Ovary (tissue), 9 donors: Measurements from ENCODE around the gene ANTXR1. TPM values are rescaled to one million over a fixed set of nuclear protein-coding genes. Genes with fewer than 3 reads are reported as not detected.

Experiments
- DNase-seq, 5 donors: peaks; one replicate each; pipeline ENCODE4 v3.0.0-alpha.2; 2019 to 2020
- H3K27ac ChIP-seq, 2 donors: fragments of 200-600 bp; one replicate each; pipeline versions ENCODE4 v1.5.1 to v1.8.0; 2019 to 2022
- H3K27me3 ChIP-seq: fragments of 200-600 bp; one replicate; pipeline ENCODE4 v1.8.0; 2022
- H3K36me3 ChIP-seq: fragments of 200-600 bp; sonication (generic); one replicate; pipeline ENCODE4 v1.5.1; 2019
- H3K4me1 ChIP-seq: one replicate; pipeline ENCODE4 v1.8.1; 2013; ENCODE audit warnings: mild to moderate bottlenecking, moderate library complexity; ENCODE audit not compliant: insufficient read depth
- H3K4me3 ChIP-seq: fragments of 200-600 bp; sonication (generic); one replicate; pipeline ENCODE4 v1.5.1; 2017
- H3K9me3 ChIP-seq, 2 donors: fragments of 200-600 bp in 1 of 2; sonication (generic) in 1 of 2; one replicate each; pipeline versions ENCODE4 v1.5.1 to v1.8.1; 2013 to 2019; ENCODE audit warnings: mild to moderate bottlenecking in 1 of 2, moderate library complexity in 1 of 2
- EP300 ChIP-seq: sonication (generic); formaldehyde crosslinking; IDR thresholded peaks from one replicate; pipeline ENCODE4 v1.6.1; 2017; ENCODE audit warnings: antibody characterized with exemption
- POLR2A ChIP-seq: fragments of 450-650 bp; IDR thresholded peaks from one replicate; pipeline ENCODE4 v1.6.1; 2017; ENCODE audit warnings: antibody characterized with exemption, mild to moderate bottlenecking, moderate library complexity
- WGBS, 3 donors: extraction: QIAGEN DNeasy Blood & Tissue Kit in 1 of 3; methylation state at CpG; one replicate each; pipeline versions ENCODE4 v1.1.5 to v1.1.7; 2013 to 2017; 5-methylcytosine and 5-hydroxymethylcytosine counted together
- intact Hi-C, 4 donors: fragments of 100-400 bp; cut with DNase I; formaldehyde crosslinking; loops; one replicate each; pipeline versions ENCODE4 v1.11.0 to v1.15.1; 2022 to 2023
- polyA plus RNA-seq, 2 donors: library from polyadenylated mRNA; stranded (reverse); fragments of 200-250 nt in 1 of 2; fragments of 350-450 nt in 1 of 2; fragmentation: Illumina TruSeq in 1 of 2; extraction: RNeasy Lipid Tissue Mini Kit (QIAGEN cat#74804) in 1 of 2; gene quantifications; one replicate each; pipeline ENCODE4 v1.2.3, GENCODE V29; 2013 to 2014
- total RNA-seq, 7 donors: library from RNA; depleted of rRNA in 2 of 7; stranded (reverse); fragments of >200 nt in 2 of 7; fragmentation: NEBNext Ultra II Directional in 3 of 7; extraction: Animal tissue kit (Norgen Biotek cat#: 25700) in 3 of 7; gene quantifications; one replicate each; pipeline versions ENCODE4 v1.1.0 to v1.2.4, GENCODE V29; 2016 to 2023
- TF ChIP-seq, protein P1 (sequence below), 3 donors: fragments of 450-650 bp in 2 of 3; fragments of 200-600 bp in 1 of 3; IDR thresholded peaks; one replicate each; pipeline versions ENCODE4 v1.5.1 to v1.8.0; 2016 to 2022; ENCODE audit warnings: antibody characterized with exemption in 3 of 3, mild to moderate bottlenecking in 1 of 3
- donor health status: DM: no; HTN: no; CAD: no; lungs with moderate emphysema.
- donor health status: DM: no; HTN: no; CAD: no.
- donor health status: Bipolar disorder and iron deficiency.
- donor health status: DM: yes; HTN: yes; CAD: no.
- donor health status: DM: no; HTN: no; CAD: no.
- donor health status: DM: yes; HTN: yes; CAD: no.

ANTXR1 gene
- total and polyA plus RNA-seq, 9 donors, result 73.0 to 276 (median 152) TPM

DNA sequence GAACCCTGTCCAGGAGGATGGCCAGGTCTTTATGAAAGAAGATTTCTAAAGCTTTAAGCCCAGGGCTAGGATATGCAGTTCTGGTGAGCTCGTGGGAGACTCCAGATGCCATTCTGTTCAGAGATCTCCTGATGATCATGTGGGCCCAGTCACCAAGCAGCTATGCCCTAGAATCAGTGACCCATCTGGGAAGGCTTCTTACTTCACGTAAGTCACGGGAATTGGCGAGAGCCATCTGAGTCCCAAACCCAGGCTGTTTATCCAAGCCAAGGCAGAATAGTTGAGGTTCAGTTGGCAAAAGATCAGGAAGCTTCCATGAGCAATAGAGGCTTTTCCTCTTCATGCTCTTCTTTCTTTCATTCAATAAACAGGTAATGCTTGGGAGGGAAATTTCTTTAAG lies 23.9 kb downstream of the ANTXR1 start:
- TF ChIP-seq, protein P1, sequence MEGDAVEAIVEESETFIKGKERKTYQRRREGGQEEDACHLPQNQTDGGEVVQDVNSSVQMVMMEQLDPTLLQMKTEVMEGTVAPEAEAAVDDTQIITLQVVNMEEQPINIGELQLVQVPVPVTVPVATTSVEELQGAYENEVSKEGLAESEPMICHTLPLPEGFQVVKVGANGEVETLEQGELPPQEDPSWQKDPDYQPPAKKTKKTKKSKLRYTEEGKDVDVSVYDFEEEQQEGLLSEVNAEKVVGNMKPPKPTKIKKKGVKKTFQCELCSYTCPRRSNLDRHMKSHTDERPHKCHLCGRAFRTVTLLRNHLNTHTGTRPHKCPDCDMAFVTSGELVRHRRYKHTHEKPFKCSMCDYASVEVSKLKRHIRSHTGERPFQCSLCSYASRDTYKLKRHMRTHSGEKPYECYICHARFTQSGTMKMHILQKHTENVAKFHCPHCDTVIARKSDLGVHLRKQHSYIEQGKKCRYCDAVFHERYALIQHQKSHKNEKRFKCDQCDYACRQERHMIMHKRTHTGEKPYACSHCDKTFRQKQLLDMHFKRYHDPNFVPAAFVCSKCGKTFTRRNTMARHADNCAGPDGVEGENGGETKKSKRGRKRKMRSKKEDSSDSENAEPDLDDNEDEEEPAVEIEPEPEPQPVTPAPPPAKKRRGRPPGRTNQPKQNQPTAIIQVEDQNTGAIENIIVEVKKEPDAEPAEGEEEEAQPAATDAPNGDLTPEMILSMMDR (IDR thresholded peaks at IDR 0.05), result no peak
- no peak for TF ChIP-seq POLR2A
- TF ChIP-seq EP300, result no peak
- H3K4me1 ChIP-seq, result peaks cover 23% of the 10 kb centered on the region
- intact Hi-C loops, result no loop called here

GRCh38 chr2:69041214-69041613 lies 28.2 kb downstream of the ANTXR1 start:
- Histone ChIP-seq H3K27ac (no peak overlapping the region), H3K9me3 (no peaks in the 10 kb centered on the region), H3K4me1 (peaks cover 10% of the 10 kb centered on the region), H3K36me3 (no peaks in the 10 kb centered on the region), H3K4me3 (no peak overlapping the region), H3K27me3 (no peaks in the 10 kb centered on the region)
- no peak for TF ChIP-seq POLR2A
- no peak for TF ChIP-seq EP300
- intact Hi-C loops, result no loop called here
- no peak for DNase-seq
- 80 to 96% (median 91%) methylated on average over 4 of the region's 4 CpGs for WGBS, 3 donors

More for the DNA sequence above, 23.9 kb downstream of the ANTXR1 start:
- no peak overlapping the region for H3K4me3 ChIP-seq
- no peaks in the 10 kb centered on the region for H3K36me3 ChIP-seq
- no peaks in the 10 kb centered on the region for H3K9me3 ChIP-seq
- no peaks in the 10 kb centered on the region for H3K27me3 ChIP-seq
- H3K27ac ChIP-seq, result no peak overlapping the region
- WGBS, 3 donors, result 94 to 100% (median 95%) methylated on average over 4 of the region's 4 CpGs
- DNase-seq, result no peak

GRCh38 chr2:69043736-69044400 lies 30.9 kb downstream of the ANTXR1 start:
- DNase-seq, result no peak
- intact Hi-C loops, result no loop called here
- Histone ChIP-seq H3K4me1 (peaks cover 4% of the 10 kb centered on the region), H3K36me3 (no peaks in the 10 kb centered on the region), H3K9me3 (no peaks in the 10 kb centered on the region), H3K27me3 (no peaks in the 10 kb centered on the region), H3K27ac (no peak overlapping the region), H3K4me3 (no peak overlapping the region)
- 83 to 89% (median 85%) methylated on average over 9 of the region's 9 CpGs for WGBS, 3 donors
- TF ChIP-seq POLR2A (no peak), EP300 (no peak)
- TF ChIP-seq, protein P1 (IDR thresholded peaks at IDR 0.05), result no peak

GRCh38 chr2:69046221-69046662 lies 33.3 kb downstream of the ANTXR1 start:
- Histone ChIP-seq H3K36me3 (no peaks in the 10 kb centered on the region), H3K9me3 (no peaks in the 10 kb centered on the region), H3K4me1 (peaks cover 4% of the 10 kb centered on the region), H3K27me3 (no peaks in the 10 kb centered on the region), H3K4me3 (no peak overlapping the region), H3K27ac (no peak overlapping the region)
- DNase-seq, result no peak
- WGBS, 3 donors, result 5 to 32% (median 24%) methylated on average over 1 of the region's 1 CpG
- TF ChIP-seq POLR2A (no peak), EP300 (no peak)
- TF ChIP-seq, protein P1 (IDR thresholded peaks at IDR 0.05), result no peak
- intact Hi-C loops, result no loop called here

DNA sequence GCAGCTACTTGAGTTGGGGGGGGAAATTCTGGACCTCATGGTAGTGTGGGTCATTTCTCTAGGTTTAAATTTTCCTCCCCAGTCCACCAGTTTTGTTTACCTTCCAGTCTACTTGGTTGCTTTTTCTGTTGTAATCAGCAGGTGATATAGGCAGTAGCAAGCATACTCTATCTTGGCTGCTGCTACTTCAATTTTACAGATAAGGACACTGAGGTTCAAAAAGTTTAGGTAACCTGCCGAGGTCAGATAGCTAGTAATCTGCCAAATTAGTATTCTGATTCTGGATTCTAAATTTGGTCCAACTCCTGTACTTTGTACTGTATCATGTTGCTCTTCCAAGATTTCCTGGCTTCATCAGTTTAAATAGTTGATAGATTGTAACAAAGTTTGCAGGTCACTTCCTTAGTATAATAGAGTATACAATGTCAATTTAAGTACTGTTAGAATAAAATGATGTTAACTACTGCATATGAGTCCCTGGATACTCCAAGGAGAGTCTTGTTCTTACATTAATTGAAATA lies 34.7 kb downstream of the ANTXR1 start:
- Histone ChIP-seq H3K27ac (no peak overlapping the region), H3K36me3 (no peaks in the 10 kb centered on the region), H3K4me1 (peaks cover 4% of the 10 kb centered on the region), H3K27me3 (no peaks in the 10 kb centered on the region), H3K9me3 (no peaks in the 10 kb centered on the region), H3K4me3 (no peak overlapping the region)
- intact Hi-C loops, result no loop called here
- TF ChIP-seq, protein P1 (IDR thresholded peaks at IDR 0.05), result no peak
- TF ChIP-seq POLR2A, result no peak
- no peak for TF ChIP-seq EP300
- DNase-seq, result no peak
- WGBS, 3 donors, result 50 to 61% (median 57%) methylated on average over 1 of the region's 1 CpG
